ENCODE results near the gene PRDM16. TPM values are rescaled to one million over a fixed set of nuclear protein-coding genes. Genes with fewer than 3 reads are reported as not detected.
A peak's percentile ranks its signal among the peaks of the same experiment; 100 is the strongest.

The PRDM16 gene
- total and polyA plus RNA-seq, 2 of the 8 experiments (the other 6 are each of a cell fraction or from before 2014, with no cell fraction given), result 0.39 to 0.43 TPM

GRCh38 chr1:3229081-3229725, 160.2 kb downstream of the PRDM16 start:
- Histone ChIP-seq H4K20me1 (replicated peaks in 1 of 2; ENCODE audit: control insufficient read depth in 1 of 2, insufficient read depth in 2 of 2, low read length in 2 of 2) (no peaks in the 10 kb centered on the region), H3K27me3 (replicated peaks in 1 of 4; ENCODE audit: control insufficient read depth in 3 of 4, extremely low read depth in 1 of 4, insufficient read depth in 3 of 4, low read length in 3 of 4) (no peaks in the 10 kb centered on the region; a peak in 1 of 7 replicates), H3K9ac (replicated peaks in 1 of 4; ENCODE audit: extremely low read depth in 1 of 4, low read depth in 3 of 4, low read length in 3 of 4) (no peak overlapping the region), H3K4me1 (replicated peaks in 1 of 4; ENCODE audit: control insufficient read depth in 3 of 4, insufficient read depth in 4 of 4, low read length in 3 of 4) (no peaks in the 10 kb centered on the region), H3K9me3 (ENCODE audit: insufficient read depth in 2 of 2, low read depth in 1 of 2, low read length in 1 of 2) (no peaks in the 10 kb centered on the region), H3K4me2 (ENCODE audit: insufficient read depth in 1 of 2, low read depth in 2 of 2, low read length in 2 of 2) (no peak overlapping the region), H3K79me1 (ENCODE audit: low read depth, low read length) (no peaks in the 10 kb centered on the region), H2BK20ac (ENCODE audit: low read length) (no peak overlapping the region), H4K5ac (ENCODE audit: insufficient read length, low read depth, low read length) (no peak overlapping the region), H3K4me3 (ENCODE audit: extremely low read depth in 1 of 4, insufficient read depth in 2 of 4, low read depth in 3 of 4, low read length in 4 of 4) (no peak overlapping the region), H2BK5ac (ENCODE audit: low read depth, low read length) (no peak overlapping the region), H2AFZ (ENCODE audit: low read length) (no peak overlapping the region), H4K8ac (ENCODE audit: extremely low read depth, insufficient read depth, low read length) (peak overlapping the region; percentile 37; the same call in 1 of the 2 replicates), H3K27ac (ENCODE audit: low read depth, low read length) (no peak overlapping the region), H3K14ac (ENCODE audit: insufficient read length) (no peak overlapping the region), H3K23ac (ENCODE audit: insufficient read length) (no peak overlapping the region), H3K23me2 (ENCODE audit: low read depth, low read length) (no peaks in the 10 kb centered on the region), H3K56ac (replicated peaks; ENCODE audit: insufficient read length, low read depth, low read length) (no peak overlapping the region), H2BK120ac (replicated peaks; ENCODE audit: low read depth, low read length) (no peak overlapping the region), H2AK5ac (ENCODE audit: low read depth, low read length) (no peak overlapping the region), H3K79me2 (ENCODE audit: control insufficient read depth in 1 of 2, insufficient read depth in 2 of 2, low read length in 2 of 2) (no peaks in the 10 kb centered on the region), H3K4ac (replicated peaks; ENCODE audit: insufficient read length, low read depth, low read length) (no peak overlapping the region), H3K36me3 (ENCODE audit: control insufficient read depth in 2 of 4, insufficient read depth in 4 of 4, low read length in 3 of 4) (no peaks in the 10 kb centered on the region), H2BK15ac (ENCODE audit: low read length) (no peak overlapping the region), H2BK12ac (ENCODE audit: low read depth, low read length) (no peak overlapping the region), H3K18ac (ENCODE audit: extremely low read depth, low read length) (no peak overlapping the region), H4K91ac (replicated peaks; ENCODE audit: insufficient read length, low read length) (no peak overlapping the region)
- WGBS, 2 experiments (ENCODE audit: extremely low coverage in 1 of 2, insufficient coverage in 1 of 2, insufficient read length in 1 of 2, insufficient replicate concordance in 2 of 2, low coverage in 1 of 2, low lambda C conversion rate in 2 of 2, missing lambda C conversion rate in 1 of 2), result 89% methylated on average over 11 of the region's 14 CpGs; no CpG with 5 or more reads in 1 of the 2 experiments
- POLR2A ChIA-PET (ENCODE audit: partially characterized antibody), result no interaction called here
- CTCF ChIA-PET (ENCODE audit: partially characterized antibody), result interaction anchor here (0.8 to 0.9 kb wide), 3 partner anchors 69 to 198 kb away, joined by 3 read pairs; no protein-coding TSS in a partner anchor
- FAIRE-seq (no peak), DNase-seq (ENCODE audit: low read depth in 1 of 2, low spot score in 2 of 2) (no peak)

Measured in H1 (cell line).